ENCODE data around the gene SIRPB1. TPM values are rescaled to one million over a fixed set of nuclear protein-coding genes. Genes with fewer than 3 reads are reported as not detected.

SIRPB1 gene
- total RNA-seq, 1 experiment from 2014 or later = 11.6 TPM

DNA sequence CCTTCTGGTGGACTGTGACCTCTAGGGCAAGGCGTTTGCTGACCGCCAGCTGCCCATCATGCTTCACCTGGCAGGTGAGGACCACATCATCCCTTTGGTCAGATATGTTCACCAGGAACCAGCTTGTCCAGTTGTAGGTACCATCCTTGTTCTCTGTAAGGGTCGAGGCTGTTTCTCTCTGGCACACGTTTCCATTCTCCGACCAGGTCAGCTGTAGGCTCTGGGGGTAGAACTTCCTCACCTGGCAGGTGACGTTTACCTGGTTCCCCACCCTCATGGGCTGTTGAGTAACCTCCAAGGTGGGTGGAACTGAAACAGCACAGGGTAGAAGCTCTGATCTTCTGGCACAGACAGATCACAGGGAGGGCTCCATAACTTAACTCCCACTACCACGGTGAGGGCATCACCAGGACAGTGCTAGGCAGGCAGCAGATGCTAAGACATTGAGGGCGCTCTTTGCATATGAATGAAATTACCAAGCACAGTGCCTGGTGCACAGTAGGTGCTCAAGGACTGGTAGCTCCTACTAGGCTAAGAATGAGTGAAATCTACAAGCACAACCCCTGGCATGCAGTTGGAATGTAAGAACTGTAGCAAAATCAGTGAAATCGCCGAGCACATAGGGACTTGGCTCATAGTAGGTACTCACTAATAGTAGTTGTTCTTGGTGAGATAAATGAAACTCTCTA lies 15.6 kb upstream of the SIRPB1 start:
- POLR2A ChIA-PET (ENCODE audit: unreplicated experiment) = no interaction called here
- intact Hi-C loops (cut with micrococcal nuclease) = no loop called here
- no peak overlapping the region for H3K4me3 ChIP-seq (ENCODE audit: low read length)
- TF ChIP-seq EZH2phosphoT487 (IDR thresholded peaks at IDR 0.05; ENCODE audit: borderline replicate concordance, low read length) (no peak), EZH2 (IDR thresholded peaks at IDR 0.05; ENCODE audit: low read length, unreplicated experiment) (no peak)
- TF ChIP-seq, protein P1, sequence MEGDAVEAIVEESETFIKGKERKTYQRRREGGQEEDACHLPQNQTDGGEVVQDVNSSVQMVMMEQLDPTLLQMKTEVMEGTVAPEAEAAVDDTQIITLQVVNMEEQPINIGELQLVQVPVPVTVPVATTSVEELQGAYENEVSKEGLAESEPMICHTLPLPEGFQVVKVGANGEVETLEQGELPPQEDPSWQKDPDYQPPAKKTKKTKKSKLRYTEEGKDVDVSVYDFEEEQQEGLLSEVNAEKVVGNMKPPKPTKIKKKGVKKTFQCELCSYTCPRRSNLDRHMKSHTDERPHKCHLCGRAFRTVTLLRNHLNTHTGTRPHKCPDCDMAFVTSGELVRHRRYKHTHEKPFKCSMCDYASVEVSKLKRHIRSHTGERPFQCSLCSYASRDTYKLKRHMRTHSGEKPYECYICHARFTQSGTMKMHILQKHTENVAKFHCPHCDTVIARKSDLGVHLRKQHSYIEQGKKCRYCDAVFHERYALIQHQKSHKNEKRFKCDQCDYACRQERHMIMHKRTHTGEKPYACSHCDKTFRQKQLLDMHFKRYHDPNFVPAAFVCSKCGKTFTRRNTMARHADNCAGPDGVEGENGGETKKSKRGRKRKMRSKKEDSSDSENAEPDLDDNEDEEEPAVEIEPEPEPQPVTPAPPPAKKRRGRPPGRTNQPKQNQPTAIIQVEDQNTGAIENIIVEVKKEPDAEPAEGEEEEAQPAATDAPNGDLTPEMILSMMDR (conservative IDR thresholded peaks at IDR 0.05; ENCODE audit: low read depth, low read length) = no peak
- no peak overlapping the region for H3K27ac ChIP-seq (ENCODE audit: low read length)
- H3K36me3 ChIP-seq (ENCODE audit: low read depth, low read length) = no peaks in the 10 kb centered on the region
- H4K20me1 ChIP-seq (ENCODE audit: low read length) = no peaks in the 10 kb centered on the region
- no peaks in the 10 kb centered on the region for H3K79me2 ChIP-seq (ENCODE audit: low read length)
- no peaks in the 10 kb centered on the region for H3K27me3 ChIP-seq (ENCODE audit: low read length)
- no peaks in the 10 kb centered on the region for H3K9me2 ChIP-seq (replicated peaks; ENCODE audit: low read length)
- no peak overlapping the region for H3K4me2 ChIP-seq (ENCODE audit: low read length)
- BruUV-seq (replicated peaks) = no TSS peak
- no peak for ATAC-seq
- H3F3A ChIP-seq (ENCODE audit: low read length, unreplicated experiment) = no peaks in the 10 kb centered on the region
- H3K4me1 ChIP-seq (ENCODE audit: insufficient read depth, low read length) = 0 out of 2 replicates have a peak, but pooled peaks cover 6% of the 10 kb centered on the region
- no peaks in the 10 kb centered on the region for H3K9me3 ChIP-seq (ENCODE audit: low read length)
- DNase-seq = no peak
- no peak overlapping the region for H3K9ac ChIP-seq (ENCODE audit: low read length)
- CTCF ChIA-PET = no interaction called here
- no peak overlapping the region for H2AFZ ChIP-seq (ENCODE audit: low read length)

DNA sequence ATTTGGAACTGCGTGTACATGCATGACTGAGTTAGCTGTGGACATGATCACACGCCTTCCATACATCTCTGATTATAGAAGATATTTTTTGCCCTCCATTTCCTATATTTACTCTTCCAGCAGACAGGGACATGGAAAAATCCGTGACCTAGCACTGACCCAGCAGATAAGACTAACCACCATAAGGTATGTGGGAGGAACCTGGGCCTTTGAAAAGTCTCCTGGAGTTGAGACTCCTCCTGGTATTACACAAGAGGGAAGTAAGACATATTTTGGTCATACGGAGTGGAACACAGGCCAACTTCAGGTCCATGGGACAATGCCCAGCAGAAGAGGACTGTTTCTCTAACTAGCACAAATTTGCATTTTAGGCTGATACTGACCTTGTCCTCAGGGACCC lies 13.7 kb upstream of the SIRPB1 start:
- no peaks in the 10 kb centered on the region for H4K20me1 ChIP-seq (ENCODE audit: low read length)
- TF ChIP-seq, protein P1 (conservative IDR thresholded peaks at IDR 0.05; ENCODE audit: low read depth, low read length) = no peak
- TF ChIP-seq EZH2phosphoT487 (IDR thresholded peaks at IDR 0.05; ENCODE audit: borderline replicate concordance, low read length) (no peak), EZH2 (IDR thresholded peaks at IDR 0.05; ENCODE audit: low read length, unreplicated experiment) (no peak)
- no peak overlapping the region for H3K4me2 ChIP-seq (ENCODE audit: low read length)
- ChIA-PET POLR2A (ENCODE audit: unreplicated experiment) (no interaction called here), CTCF (no interaction called here)
- no TSS peak for BruUV-seq (replicated peaks)
- H3K9ac ChIP-seq (ENCODE audit: low read length) = no peak overlapping the region
- ATAC-seq (no peak), DNase-seq (peak; percentile 38)
- H3K27me3 ChIP-seq (ENCODE audit: low read length) = no peaks in the 10 kb centered on the region
- no peak overlapping the region for H3K4me3 ChIP-seq (ENCODE audit: low read length)
- H3K4me1 ChIP-seq (ENCODE audit: insufficient read depth, low read length) = 0 out of 2 replicates have a peak, but pooled peaks cover 6% of the 10 kb centered on the region
- H2AFZ ChIP-seq (ENCODE audit: low read length) = peak overlapping the region; percentile 54; the same call in 1 of the 2 replicates
- no peaks in the 10 kb centered on the region for H3K79me2 ChIP-seq (ENCODE audit: low read length)
- H3K36me3 ChIP-seq (ENCODE audit: low read depth, low read length) = no peaks in the 10 kb centered on the region
- no peaks in the 10 kb centered on the region for H3F3A ChIP-seq (ENCODE audit: low read length, unreplicated experiment)
- no peaks in the 10 kb centered on the region for H3K9me3 ChIP-seq (ENCODE audit: low read length)
- intact Hi-C loops (cut with micrococcal nuclease) = no loop called here
- H3K9me2 ChIP-seq (replicated peaks; ENCODE audit: low read length) = no peaks in the 10 kb centered on the region
- H3K27ac ChIP-seq (ENCODE audit: low read length) = no peak overlapping the region

DNA sequence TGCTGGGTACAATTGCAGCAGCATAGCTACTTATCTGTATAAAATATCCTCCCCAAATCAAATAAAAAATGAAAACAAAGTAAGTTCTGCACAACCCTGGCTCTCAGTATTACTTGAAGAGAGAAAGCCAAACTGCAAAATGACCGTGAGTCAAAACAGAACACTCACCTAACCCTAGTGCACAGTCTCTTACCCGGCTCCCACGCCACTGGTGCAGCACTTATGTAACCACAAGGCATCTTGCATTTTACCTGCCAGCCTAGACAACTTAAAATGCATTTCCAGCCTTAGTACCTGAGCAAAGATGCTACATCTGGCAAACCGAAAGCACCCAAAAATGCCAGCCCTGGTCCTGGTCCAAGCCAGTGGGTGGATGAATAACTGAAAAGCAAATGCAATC lies 12.4 kb upstream of the SIRPB1 start:
- H3K27ac ChIP-seq (ENCODE audit: low read length) = no peak overlapping the region
- H3K79me2 ChIP-seq (ENCODE audit: low read length) = no peaks in the 10 kb centered on the region
- ChIA-PET POLR2A (ENCODE audit: unreplicated experiment) (interaction anchor here (0.6 kb wide), 1 partner anchor 23 kb away, joined by 4 read pairs; no protein-coding TSS in a partner anchor), CTCF (no interaction called here)
- no peaks in the 10 kb centered on the region for H3K36me3 ChIP-seq (ENCODE audit: low read depth, low read length)
- H3K4me2 ChIP-seq (ENCODE audit: low read length) = no peak overlapping the region
- no peak overlapping the region for H3K9ac ChIP-seq (ENCODE audit: low read length)
- DNase-seq = peak; percentile 1
- BruUV-seq (replicated peaks) = no TSS peak
- no peaks in the 10 kb centered on the region for H3K9me3 ChIP-seq (ENCODE audit: low read length)
- H4K20me1 ChIP-seq (ENCODE audit: low read length) = no peaks in the 10 kb centered on the region
- no peaks in the 10 kb centered on the region for H3F3A ChIP-seq (ENCODE audit: low read length, unreplicated experiment)
- TF ChIP-seq, protein P1 (conservative IDR thresholded peaks at IDR 0.05; ENCODE audit: low read depth, low read length) = no peak
- TF ChIP-seq EZH2phosphoT487 (IDR thresholded peaks at IDR 0.05; ENCODE audit: borderline replicate concordance, low read length) (no peak), EZH2 (IDR thresholded peaks at IDR 0.05; ENCODE audit: low read length, unreplicated experiment) (no peak)
- intact Hi-C loops (cut with micrococcal nuclease) = no loop called here
- no peak for ATAC-seq
- H2AFZ ChIP-seq (ENCODE audit: low read length) = no peak overlapping the region
- H3K4me1 ChIP-seq (ENCODE audit: insufficient read depth, low read length) = peaks cover 11% of the 10 kb centered on the region
- H3K27me3 ChIP-seq (ENCODE audit: low read length) = no peaks in the 10 kb centered on the region
- H3K9me2 ChIP-seq (replicated peaks; ENCODE audit: low read length) = no peaks in the 10 kb centered on the region
- no peak overlapping the region for H3K4me3 ChIP-seq (ENCODE audit: low read length)
